WTC11 (cell line): ENCODE results near the gene SPNS3. TPM values are rescaled to one million over a fixed set of nuclear protein-coding genes. Genes with fewer than 3 reads are reported as not detected.

Experiments used
- ATAC-seq: fragments of 200-7000 bp; cut with Tn5 transposase; 2 replicates; pipeline ENCODE4 v1.10.0; 2021; ENCODE audit warnings: mild to moderate bottlenecking, moderate library complexity
- CTCF ChIA-PET: fragments of 300-600 bp; sonication (Branson Sonifier 250); formaldehyde crosslinking; loops from one replicate; lab custom pipeline; 2021; ENCODE audit warnings: antibody characterized with exemption; lab: Charles Lee
- POLR2A ChIA-PET: fragments of 350-600 bp; sonication (Branson Sonifier 250); formaldehyde crosslinking; loops from one replicate; lab custom pipeline; 2021; ENCODE audit warnings: antibody characterized with exemption; lab: Charles Lee
- DNase-seq: peaks from one replicate; pipeline ENCODE4 v3.0.0; 2021; ENCODE audit warnings: low spot score
- H3K27ac Mint-ChIP-seq: 2 replicates; pipeline ENCODE4 v1.8.0; 2021; ENCODE audit warnings: mixed read lengths
- H3K27me3 Mint-ChIP-seq: 2 replicates; pipeline ENCODE4 v1.8.0; 2021; ENCODE audit warnings: low read depth, mild to moderate bottlenecking, moderate library complexity, mixed read lengths
- H3K36me3 Mint-ChIP-seq: 2 replicates; pipeline ENCODE4 v1.8.0; 2021; ENCODE audit warnings: mixed read lengths
- H3K4me1 Mint-ChIP-seq: 2 replicates; pipeline ENCODE4 v1.8.0; 2022; ENCODE audit warnings: mixed read lengths
- H3K4me3 Mint-ChIP-seq: 2 replicates; pipeline ENCODE4 v1.8.0; 2021; ENCODE audit warnings: mild to moderate bottlenecking, moderate library complexity, mixed read lengths
- H3K9me3 Mint-ChIP-seq: 2 replicates; pipeline ENCODE4 v1.8.0; 2021; ENCODE audit warnings: mixed read lengths
- ATF3 ChIP-seq: sonication (generic); formaldehyde crosslinking; conservative IDR thresholded peaks from 2 replicates; pipeline ENCODE4 v1.8.1; 2022; ENCODE audit warnings: mild to moderate bottlenecking, missing genetic modification reagents
- CBFB ChIP-seq: sonication (generic); formaldehyde crosslinking; IDR thresholded peaks from 2 replicates; pipeline ENCODE4 v1.8.1; 2022; ENCODE audit warnings: mild to moderate bottlenecking, low read depth, missing genetic modification reagents
- E2F4 ChIP-seq: sonication (generic); formaldehyde crosslinking; IDR thresholded peaks from 2 replicates; pipeline ENCODE4 v1.8.1; 2022; ENCODE audit warnings: low read depth, mild to moderate bottlenecking, moderate library complexity, missing genetic modification reagents, borderline replicate concordance
- ERG ChIP-seq: fragments of 250-450 bp; sonication (Bioruptor Pico); IDR thresholded peaks from 2 replicates; pipeline ENCODE4 v1.8.0; 2021; ENCODE audit warnings: mild to moderate bottlenecking
- ESRRA ChIP-seq: sonication (generic); formaldehyde crosslinking; IDR thresholded peaks from 2 replicates; pipeline ENCODE4 v1.8.1; 2022; ENCODE audit warnings: mild to moderate bottlenecking, missing genetic modification reagents, borderline replicate concordance
- FOXJ3 ChIP-seq: sonication (generic); formaldehyde crosslinking; IDR thresholded peaks from 2 replicates; pipeline ENCODE4 v1.9.0; 2021; ENCODE audit warnings: missing genetic modification reagents, mild to moderate bottlenecking, borderline replicate concordance
- HMGXB4 ChIP-seq: sonication (generic); formaldehyde crosslinking; IDR thresholded peaks from 2 replicates; pipeline ENCODE4 v1.8.1; 2023; ENCODE audit warnings: mild to moderate bottlenecking, moderate library complexity, missing genetic modification reagents
- IRF1 ChIP-seq: sonication (generic); formaldehyde crosslinking; IDR thresholded peaks from 2 replicates; pipeline ENCODE4 v1.8.0; 2023; ENCODE audit warnings: missing genetic modification reagents
- KAT7 ChIP-seq: sonication (generic); formaldehyde crosslinking; IDR thresholded peaks from 2 replicates; pipeline ENCODE4 v1.8.1; 2023; ENCODE audit warnings: missing genetic modification reagents, mild to moderate bottlenecking, borderline replicate concordance
- PREB ChIP-seq: sonication (generic); formaldehyde crosslinking; IDR thresholded peaks from 2 replicates; pipeline ENCODE4 v1.8.1; 2022; ENCODE audit warnings: mild to moderate bottlenecking, missing genetic modification reagents, moderate library complexity, borderline replicate concordance
- SMAD3 ChIP-seq: sonication (generic); formaldehyde crosslinking; IDR thresholded peaks from 2 replicates; pipeline ENCODE4 v1.8.0; 2022; ENCODE audit warnings: missing genetic modification reagents, mild to moderate bottlenecking, borderline replicate concordance
- TEAD1 ChIP-seq: sonication (generic); formaldehyde crosslinking; IDR thresholded peaks from 2 replicates; pipeline ENCODE4 v1.8.0; 2022; ENCODE audit warnings: mild to moderate bottlenecking, missing genetic modification reagents
- TP53 ChIP-seq: sonication (generic); formaldehyde crosslinking; IDR thresholded peaks from 2 replicates; pipeline ENCODE4 v1.8.1; 2023; ENCODE audit warnings: mild to moderate bottlenecking, missing genetic modification reagents
- ZNF138 ChIP-seq: sonication (generic); formaldehyde crosslinking; conservative IDR thresholded peaks from 2 replicates; pipeline ENCODE4 v1.8.1; 2022; ENCODE audit warnings: mild to moderate bottlenecking, moderate library complexity, missing genetic modification reagents
- ZNF416 ChIP-seq: fragments of 250-450 bp; sonication (Bioruptor Pico); IDR thresholded peaks from 2 replicates; pipeline ENCODE4 v1.9.0; 2021; ENCODE audit warnings: mild to moderate bottlenecking, inconsistent platforms
- ZNF532 ChIP-seq: fragments of 250-450 bp; sonication (Bioruptor Pico); IDR thresholded peaks from 2 replicates; pipeline ENCODE4 v1.9.0; 2021; ENCODE audit warnings: mild to moderate bottlenecking, borderline replicate concordance
- total RNA-seq: library from RNA; stranded (reverse); gene quantifications from 3 replicates; pipeline ENCODE4 v1.2.3, GENCODE V29; 2021

SPNS3 gene
- total RNA-seq, 1 experiment from 2014 or later = not detected

GRCh38 chr17:4514206-4514605 lies 80.5 kb downstream of the SPNS3 start:
- no peak for TF ChIP-seq ZNF416 (CRISPR knock-in tag)
- TF ChIP-seq ERG = no peak
- TF ChIP-seq FOXJ3 (CRISPR knock-in tag) = no peak
- TF ChIP-seq ATF3 (CRISPR knock-in tag) = no peak
- TF ChIP-seq ESRRA = no peak
- no peak for TF ChIP-seq ZNF532 (CRISPR knock-in tag)
- TF ChIP-seq E2F4 = no peak
- no peak for TF ChIP-seq CBFB (CRISPR knock-in tag)
- TF ChIP-seq TEAD1 (CRISPR knock-in tag) = no peak
- TF ChIP-seq HMGXB4 (CRISPR knock-in tag) = no peak
- no peak for TF ChIP-seq TP53 (CRISPR knock-in tag)
- TF ChIP-seq, all 79 proteins: peak for 0
- Mint-ChIP-seq H3K27ac (no peak overlapping the region), H3K4me3 (no peak overlapping the region), H3K27me3 (peaks cover 16% of the 10 kb centered on the region; the same call in 1 of the 2 replicates), H3K4me1 (peaks cover 7% of the 10 kb centered on the region), H3K36me3 (no peaks in the 10 kb centered on the region), H3K9me3 (no peaks in the 10 kb centered on the region)
- ChIA-PET CTCF (interaction anchor here (0.6 to 1.1 kb wide), 3 partner anchors 93 to 1623 kb away, joined by 3 to 5 read pairs (median 5); no protein-coding TSS in a partner anchor), POLR2A (interaction anchor here (0.6 to 1.6 kb wide), 3 partner anchors 14 to 187 kb away, joined by 3 read pairs; no protein-coding TSS in a partner anchor)
- ATAC-seq (peak; percentile 53), DNase-seq (no peak)

- no peaks in the 10 kb centered on the region for H3K9me3 Mint-ChIP-seq
- peaks cover 7% of the 10 kb centered on the region for H3K4me1 Mint-ChIP-seq
- ATAC-seq (no peak), DNase-seq (no peak)
- peaks cover 16% of the 10 kb centered on the region for H3K27me3 Mint-ChIP-seq
- no peak overlapping the region for H3K4me3 Mint-ChIP-seq
- no peak overlapping the region for H3K27ac Mint-ChIP-seq
- H3K36me3 Mint-ChIP-seq = no peaks in the 10 kb centered on the region
- ChIA-PET CTCF (interaction anchor here (0.6 kb wide), 1 partner anchor 1624 kb away, joined by 3 read pairs; no protein-coding TSS in a partner anchor), POLR2A (interaction anchor here (0.6 to 0.9 kb wide), 2 partner anchors 15 to 186 kb away, joined by 3 read pairs; no protein-coding TSS in a partner anchor)
- TF ChIP-seq ATF3 (CRISPR knock-in tag) = no peak
- TF ChIP-seq IRF1 (CRISPR knock-in tag) = no peak
- TF ChIP-seq ZNF138 (CRISPR knock-in tag) = no peak
- no peak for TF ChIP-seq SMAD3
- TF ChIP-seq KAT7 (CRISPR knock-in tag) = no peak
- no peak for TF ChIP-seq PREB
- no peak for TF ChIP-seq TEAD1 (CRISPR knock-in tag)
Observed at GRCh38 chr17:4514779-4515178, 81.0 kb downstream of the SPNS3 start.
